Gastroesophageal sphincter (tissue), 3 donors: ENCODE results near the gene CCDC187.

ENCODE experiments used
- EP300 ChIP-seq: sonication (generic); formaldehyde crosslinking; IDR thresholded peaks from one replicate; pipeline ENCODE4 v1.6.1; 2017; ENCODE audit warnings: antibody characterized with exemption, mild to moderate bottlenecking
- TF ChIP-seq, protein P1 (sequence below), 4 experiments: fragments of 200-600 bp in 2 of 4; fragments of 450-650 bp in 2 of 4; sonication (generic) in 1 of 4; IDR thresholded peaks; one replicate each; pipeline ENCODE4 v1.5.1; 2017 to 2019; ENCODE audit warnings: antibody characterized with exemption in 4 of 4, mild to moderate bottlenecking in 2 of 4, moderate library complexity in 2 of 4

DNA sequence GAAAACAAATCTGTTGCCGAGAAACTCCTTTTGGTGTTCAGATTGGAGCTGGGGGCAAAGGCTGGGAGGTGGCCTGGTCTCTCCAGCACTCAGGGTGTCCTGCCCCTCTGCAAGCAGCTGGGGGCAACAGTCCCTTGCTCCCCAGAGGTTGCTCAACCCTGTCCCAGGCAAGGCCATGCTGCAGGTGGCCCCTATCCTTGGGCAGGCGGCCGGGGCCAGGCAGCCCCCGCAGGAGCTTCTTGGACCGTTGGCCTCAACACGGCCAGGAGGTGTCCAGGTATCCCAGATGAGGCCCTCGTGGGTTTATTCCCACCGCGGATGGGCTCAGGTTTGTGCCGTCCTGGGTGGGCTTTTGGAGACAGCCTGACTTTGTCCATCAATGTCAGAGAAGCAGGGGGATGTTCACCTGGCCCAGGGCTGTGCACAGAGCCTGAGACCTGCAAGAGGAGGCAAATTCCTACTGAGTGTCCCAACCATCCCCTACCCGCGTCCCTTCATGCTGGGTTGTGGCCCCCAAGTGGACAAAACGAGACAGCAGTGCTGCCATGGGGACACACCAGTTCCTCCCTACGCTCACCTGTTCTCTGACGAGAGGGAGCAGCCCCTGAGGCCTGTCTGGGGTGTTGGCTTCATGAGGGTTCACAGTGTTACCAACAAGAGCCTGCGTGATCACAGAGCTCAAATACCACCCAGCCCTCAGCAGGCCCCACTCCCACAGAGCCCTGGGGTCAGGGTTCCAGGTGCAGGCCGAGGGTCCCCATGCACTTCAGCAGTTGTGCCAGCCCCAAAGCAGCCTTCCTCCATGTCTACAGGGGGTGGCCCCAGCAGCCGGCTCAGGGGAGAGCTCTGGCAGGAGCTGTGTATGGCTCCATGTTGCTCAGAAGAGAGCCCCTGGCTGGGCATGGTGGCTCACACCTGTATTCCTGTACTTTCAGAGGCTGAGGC is 9.5 kb upstream of the CCDC187 start:
- TF ChIP-seq, protein P1, sequence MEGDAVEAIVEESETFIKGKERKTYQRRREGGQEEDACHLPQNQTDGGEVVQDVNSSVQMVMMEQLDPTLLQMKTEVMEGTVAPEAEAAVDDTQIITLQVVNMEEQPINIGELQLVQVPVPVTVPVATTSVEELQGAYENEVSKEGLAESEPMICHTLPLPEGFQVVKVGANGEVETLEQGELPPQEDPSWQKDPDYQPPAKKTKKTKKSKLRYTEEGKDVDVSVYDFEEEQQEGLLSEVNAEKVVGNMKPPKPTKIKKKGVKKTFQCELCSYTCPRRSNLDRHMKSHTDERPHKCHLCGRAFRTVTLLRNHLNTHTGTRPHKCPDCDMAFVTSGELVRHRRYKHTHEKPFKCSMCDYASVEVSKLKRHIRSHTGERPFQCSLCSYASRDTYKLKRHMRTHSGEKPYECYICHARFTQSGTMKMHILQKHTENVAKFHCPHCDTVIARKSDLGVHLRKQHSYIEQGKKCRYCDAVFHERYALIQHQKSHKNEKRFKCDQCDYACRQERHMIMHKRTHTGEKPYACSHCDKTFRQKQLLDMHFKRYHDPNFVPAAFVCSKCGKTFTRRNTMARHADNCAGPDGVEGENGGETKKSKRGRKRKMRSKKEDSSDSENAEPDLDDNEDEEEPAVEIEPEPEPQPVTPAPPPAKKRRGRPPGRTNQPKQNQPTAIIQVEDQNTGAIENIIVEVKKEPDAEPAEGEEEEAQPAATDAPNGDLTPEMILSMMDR (IDR thresholded peaks at IDR 0.05): no peak
- TF ChIP-seq EP300: no peak
